Head of caudate nucleus (tissue), 42 donors: Measurements from ENCODE around the gene DDX10.

ENCODE experiments used
- DNase-seq, 42 donors: peaks; one replicate each; pipeline versions ENCODE4 v3.0.0 to v3.0.0-alpha.2; 2020 to 2021; ENCODE audit warnings: mixed read lengths in 7 of 42
- intact Hi-C: fragments of 100-400 bp; cut with DNase I; formaldehyde crosslinking; loops from one replicate; pipeline ENCODE4 v1.15.0; 2022

Gene DDX10

DNA sequence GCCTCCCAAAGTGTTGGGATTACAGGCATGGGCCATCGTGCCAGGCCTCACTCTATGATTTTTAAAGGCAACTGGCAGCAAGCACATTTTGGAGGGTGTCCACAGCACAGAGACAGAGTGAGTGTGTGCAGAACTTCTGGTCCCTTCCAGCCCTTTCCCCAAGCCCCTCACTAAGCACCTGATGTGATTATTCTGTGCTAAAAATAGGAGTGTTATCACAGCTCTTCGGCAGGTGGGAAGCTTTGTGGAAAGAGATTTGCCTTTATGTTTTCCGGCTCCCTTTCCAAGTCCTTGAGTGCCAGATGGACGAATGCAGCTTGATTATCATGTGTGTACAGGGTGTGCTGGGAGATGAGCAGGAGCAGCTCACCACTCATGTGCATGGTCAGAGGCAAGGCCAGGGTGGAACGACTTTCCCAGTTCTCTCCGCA lies 310.8 kb downstream of the DDX10 start:
- intact Hi-C loops: no loop called here
- no peak for DNase-seq

DNA sequence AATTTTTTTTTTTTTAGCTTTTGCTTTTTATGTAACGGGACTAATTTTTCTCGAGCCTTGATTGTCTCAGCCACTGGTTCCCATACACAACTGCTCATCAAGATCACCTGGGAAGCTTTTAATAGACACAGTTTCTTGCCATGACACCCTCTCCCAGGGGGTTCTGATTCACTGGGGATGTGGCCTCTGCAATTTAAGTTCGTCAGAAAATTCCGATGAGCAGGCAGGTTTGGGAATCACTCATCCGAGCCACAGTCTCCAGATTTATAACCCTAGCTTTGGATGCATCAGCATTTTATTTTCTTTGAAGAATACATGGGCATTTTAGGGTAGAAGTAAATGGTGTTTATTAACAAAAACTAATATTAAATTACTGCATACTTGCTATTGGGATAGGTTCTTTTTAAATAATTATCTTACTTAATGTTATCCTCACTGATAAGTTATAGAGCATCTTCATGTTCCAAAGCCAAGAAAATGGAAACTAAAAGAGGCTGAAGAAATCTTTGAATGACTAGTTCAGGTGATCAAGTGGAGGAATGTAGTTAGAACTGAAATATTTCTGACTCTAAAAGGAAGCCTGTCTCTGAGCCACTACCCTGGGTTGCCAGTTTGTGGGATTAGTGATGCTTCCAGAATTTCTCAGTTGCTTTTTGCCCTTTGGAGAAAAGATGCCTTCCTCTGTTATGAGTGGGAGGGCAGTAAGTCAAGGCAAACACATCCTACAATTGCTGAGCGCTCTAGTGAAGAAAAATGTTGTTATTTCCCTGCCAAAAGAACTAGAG lies 319.0 kb downstream of the DDX10 start:
- intact Hi-C loops: no loop called here
- DNase-seq: no peak

- no peak for DNase-seq
- intact Hi-C loops: no loop called here
Observed at GRCh38 chr11:108984523-108984922, 319.7 kb downstream of the DDX10 start.

DNA sequence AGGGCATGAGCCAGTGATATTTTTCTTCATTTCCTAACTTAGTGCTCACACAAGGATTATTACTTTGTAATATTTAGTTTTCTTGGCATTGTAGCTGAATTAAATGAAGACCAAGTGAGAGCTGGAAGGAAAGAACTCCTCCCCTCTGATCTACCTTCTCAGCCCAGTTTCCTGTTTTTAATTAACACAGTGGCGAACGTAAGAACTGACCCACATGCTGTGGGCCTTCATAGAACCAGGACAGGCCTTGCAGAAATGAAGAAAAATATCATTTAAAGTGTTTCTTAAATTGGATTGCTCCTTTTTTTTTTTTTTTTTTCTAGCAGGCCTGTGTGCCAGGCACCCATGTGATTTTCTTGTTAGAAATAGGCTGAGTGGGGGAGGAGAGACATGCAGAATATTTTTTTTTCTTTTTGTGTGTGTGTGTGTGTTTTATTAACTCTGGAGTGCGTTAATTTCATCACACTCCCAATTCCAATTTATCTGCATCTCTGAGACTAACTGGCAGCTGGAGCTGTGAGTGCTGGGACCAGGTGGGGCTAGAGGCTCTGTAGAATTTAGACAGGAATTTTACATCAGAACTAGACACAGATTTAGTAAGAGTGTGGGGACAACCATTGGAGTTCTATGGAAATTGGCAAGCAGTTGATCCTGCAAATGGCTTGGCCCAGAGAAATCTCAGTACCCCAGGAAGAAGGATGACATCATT lies 320.5 kb downstream of the DDX10 start:
- intact Hi-C loops: no loop called here
- DNase-seq: no peak

DNA sequence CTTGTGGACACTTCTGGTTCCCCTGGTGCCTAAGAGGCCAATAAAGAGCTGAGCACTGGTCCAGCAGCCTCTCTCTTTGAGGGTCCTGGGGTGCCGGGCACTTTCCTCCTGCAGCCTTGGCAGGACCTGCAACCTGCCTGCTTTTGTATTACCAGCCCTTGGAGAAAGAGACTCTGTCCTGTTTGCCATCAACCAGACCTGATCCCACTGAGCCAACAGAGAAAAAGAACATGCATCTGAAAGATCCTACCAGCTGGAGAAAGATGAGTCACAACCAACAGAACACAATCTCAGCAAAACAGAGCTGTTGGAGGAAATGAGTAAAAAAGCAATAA lies 321.0 kb downstream of the DDX10 start:
- intact Hi-C loops: no loop called here
- no peak for DNase-seq
